Chondrocyte (in vitro differentiated cells): ENCODE results near the gene RFX5. TPM values are rescaled to one million over a fixed set of nuclear protein-coding genes. Genes with fewer than 3 reads are reported as not detected.
"Not testable (repeated sequence)": the region's sequence is repeated elsewhere in the genome, so short reads cannot be mapped to it uniquely, and the experiment has no call there.

Source experiments
- DNase-seq: peaks from one replicate; pipeline ENCODE4 v3.0.0; 2021; ENCODE audit warnings: mixed read lengths, low spot score
- H3K27ac Mint-ChIP-seq: one replicate; pipeline ENCODE4 v1.8.0; 2021; ENCODE audit warnings: mild to moderate bottlenecking, moderate library complexity, mixed read lengths; ENCODE audit not compliant: unreplicated experiment
- H3K27me3 Mint-ChIP-seq: 2 replicates; pipeline ENCODE4 v1.8.0; 2021; ENCODE audit warnings: low read depth, mixed read lengths
- H3K36me3 Mint-ChIP-seq: 2 replicates; pipeline ENCODE4 v1.8.0; 2021; ENCODE audit warnings: low read depth, mixed read lengths
- H3K4me1 Mint-ChIP-seq: 2 replicates; pipeline ENCODE4 v1.8.0; 2021; ENCODE audit warnings: low read depth, mild to moderate bottlenecking, mixed read lengths
- H3K4me3 Mint-ChIP-seq: one replicate; pipeline ENCODE4 v1.8.0; 2021; ENCODE audit warnings: mild to moderate bottlenecking, moderate library complexity, mixed read lengths; ENCODE audit not compliant: unreplicated experiment
- H3K9me3 Mint-ChIP-seq: 2 replicates; pipeline ENCODE4 v1.8.0; 2021; ENCODE audit warnings: low read depth, mixed read lengths
- CTCF ChIP-seq: fragments of 200-600 bp; sonication (generic); IDR thresholded peaks from 2 replicates; pipeline ENCODE4 v1.5.0; 2021; ENCODE audit warnings: antibody characterized with exemption, mild to moderate bottlenecking, moderate library complexity
- total RNA-seq: library from RNA; stranded (reverse); gene quantifications from 3 replicates; pipeline ENCODE4 v1.2.1, GENCODE V29; 2021

Gene RFX5
- total RNA-seq, 1 donor from 2014 or later = 31.8 TPM

- TF ChIP-seq CTCF = peak; percentile 8
- Mint-ChIP-seq H3K9me3 (peaks cover 4% of the 10 kb centered on the region), H3K27me3 (no peaks in the 10 kb centered on the region), H3K27ac (no peak overlapping the region), H3K4me1 (peaks cover 7% of the 10 kb centered on the region), H3K36me3 (peaks cover 3% of the 10 kb centered on the region), H3K4me3 (no peak overlapping the region)
- peak; percentile 46 for DNase-seq
Measured at GRCh38 chr1:151364996-151365395, 17.9 kb upstream of the RFX5 start.

GRCh38 chr1:151362308-151363155 is 15.5 kb upstream of the RFX5 start:
- no peaks in the 10 kb centered on the region for H3K27me3 Mint-ChIP-seq
- no peak overlapping the region for H3K4me3 Mint-ChIP-seq
- H3K4me1 Mint-ChIP-seq = no peaks in the 10 kb centered on the region
- peaks cover 4% of the 10 kb centered on the region for H3K9me3 Mint-ChIP-seq
- TF ChIP-seq CTCF = no peak
- DNase-seq = peak; percentile 43
- peaks cover 3% of the 10 kb centered on the region for H3K36me3 Mint-ChIP-seq
- H3K27ac Mint-ChIP-seq = no peak overlapping the region

GRCh38 chr1:151361883-151362282 is 14.8 kb upstream of the RFX5 start:
- Mint-ChIP-seq H3K9me3 (peaks cover 4% of the 10 kb centered on the region), H3K27ac (no peak overlapping the region), H3K4me1 (no peaks in the 10 kb centered on the region), H3K27me3 (no peaks in the 10 kb centered on the region), H3K36me3 (peaks cover 3% of the 10 kb centered on the region), H3K4me3 (no peak overlapping the region)
- DNase-seq = no peak
- TF ChIP-seq CTCF = no peak

- Mint-ChIP-seq H3K4me3 (no peak overlapping the region), H3K27me3 (no peaks in the 10 kb centered on the region), H3K4me1 (no peaks in the 10 kb centered on the region), H3K27ac (no peak overlapping the region), H3K9me3 (no peaks in the 10 kb centered on the region), H3K36me3 (no peaks in the 10 kb centered on the region)
- DNase-seq = no peak
- TF ChIP-seq CTCF = no peak
Measured at GRCh38 chr1:151356696-151357095, 9.6 kb upstream of the RFX5 start.

GRCh38 chr1:151352021-151352718 is 5.1 kb upstream of the RFX5 start:
- H3K4me3 Mint-ChIP-seq = no peak overlapping the region
- H3K36me3 Mint-ChIP-seq = no peaks in the 10 kb centered on the region
- DNase-seq = peak; percentile 17
- peaks cover 9% of the 10 kb centered on the region for H3K4me1 Mint-ChIP-seq
- no peaks in the 10 kb centered on the region for H3K9me3 Mint-ChIP-seq
- TF ChIP-seq CTCF = no peak
- H3K27ac Mint-ChIP-seq = no peak overlapping the region
- H3K27me3 Mint-ChIP-seq = no peaks in the 10 kb centered on the region

- not testable (repeated sequence) for DNase-seq, H3K27me3 Mint-ChIP-seq, H3K36me3 Mint-ChIP-seq, H3K27ac Mint-ChIP-seq, H3K9me3 Mint-ChIP-seq, H3K4me3 Mint-ChIP-seq
- peaks cover 25% of the 10 kb centered on the region for H3K4me1 Mint-ChIP-seq
Measured at GRCh38 chr1:151350323-151350722, 3.3 kb upstream of the RFX5 start.
